GM12878 (cell line): Measurements from ENCODE around the gene MGMT. TPM values are rescaled to one million over a fixed set of nuclear protein-coding genes. Genes with fewer than 3 reads are reported as not detected.

Experiments
- ATAC-seq: fragments of 200-7000 bp; cut with Tn5 transposase; 3 replicates; pipeline ENCODE4 v1.9.1; 2020; ENCODE audit warnings: mild to moderate bottlenecking, moderate library complexity
- BruUV-seq: library from RNA; stranded (reverse); fragments of 400-500 nt; replicated peaks from 2 replicates; lab custom pipeline; 2021; lab: Mats Ljungman, UMichigan
- CTCF ChIA-PET: fragments of 300-600 bp; sonication (Branson Sonifier 250); formaldehyde crosslinking; extraction: SDS; loops from one replicate; lab custom pipeline; 2021; ENCODE audit warnings: inconsistent platforms; lab: Yijun Ruan, JAX
- POLR2A ChIA-PET: fragments of 350-600 bp; formaldehyde crosslinking; extraction: SDS; loops from one replicate; lab custom pipeline; 2021; ENCODE audit warnings: inconsistent platforms; lab: Charles Lee
- RAD21 ChIA-PET: fragments of 300-600 bp; sonication (Branson Sonifier 250); formaldehyde crosslinking; loops from one replicate; lab custom pipeline; 2023; ENCODE audit warnings: antibody characterized with exemption; ENCODE audit not compliant: unreplicated experiment; lab: Charles Lee
- SMC1A ChIA-PET: fragments of 300-600 bp; sonication (Branson Sonifier 250); formaldehyde crosslinking; loops from one replicate; lab custom pipeline; 2023; ENCODE audit not compliant: unreplicated experiment, uncharacterized antibody; lab: Charles Lee
- DNase-seq: peaks from one replicate; pipeline ENCODE4 v3.0.0-alpha.2; 2011; ENCODE audit warnings: low read depth, low spot score
- FAIRE-seq: peaks from 3 replicates; lab custom pipeline; 2011; peaks lifted over from hg19 to GRCh38; lab: Jason Lieb, UNC
- H2AFZ ChIP-seq: 2 replicates; pipeline ENCODE4 v1.6.0; 2011; ENCODE audit warnings: low read depth, low read length, control low read depth; ENCODE audit not compliant: control insufficient read depth
- H3K27ac ChIP-seq: 2 replicates; pipeline ENCODE4 v1.5.1; 2011; ENCODE audit warnings: control low read depth; ENCODE audit not compliant: control insufficient read depth, insufficient read depth
- H3K27me3 ChIP-seq, 2 experiments: replicated peaks in 1 of 2; 2 replicates each; pipeline versions ENCODE4 v1.6.0 to v1.6.1; 2011; ENCODE audit warnings: low read length in 1 of 2; ENCODE audit not compliant: control insufficient read depth in 2 of 2, insufficient read depth in 2 of 2
- H3K36me3 ChIP-seq, 2 experiments: 2 replicates each; pipeline ENCODE4 v1.5.1; 2011; ENCODE audit warnings: low read length in 1 of 2; ENCODE audit not compliant: control insufficient read depth in 2 of 2, insufficient read depth in 2 of 2
- H3K4me1 ChIP-seq: 2 replicates; pipeline ENCODE4 v1.6.1; 2011; ENCODE audit warnings: mild to moderate bottlenecking, low read length, moderate library complexity, mixed read lengths; ENCODE audit not compliant: control insufficient read depth, insufficient read depth
- H3K4me2 ChIP-seq: 2 replicates; pipeline ENCODE4 v1.6.0; 2011; ENCODE audit warnings: control low read depth; ENCODE audit not compliant: control insufficient read depth, insufficient read depth
- H3K4me3 ChIP-seq: fragments of 200-600 bp; sonication (generic); 2 replicates; pipeline ENCODE4 v1.5.1; 2016
- H3K79me2 ChIP-seq: 2 replicates; pipeline ENCODE4 v1.6.0; 2011; ENCODE audit warnings: low read length; ENCODE audit not compliant: control insufficient read depth, insufficient read depth
- H3K9ac ChIP-seq: 2 replicates; pipeline ENCODE4 v1.8.0; 2011; ENCODE audit warnings: low read length, control low read depth, mixed read lengths; ENCODE audit not compliant: control insufficient read depth, insufficient read depth
- H3K9me3 ChIP-seq: replicated peaks from 3 replicates; pipeline ENCODE4 v1.5.1; 2011; ENCODE audit warnings: mild to moderate bottlenecking, low read length; ENCODE audit not compliant: control insufficient read depth, insufficient read depth
- H4K20me1 ChIP-seq: 2 replicates; pipeline ENCODE4 v1.6.0; 2011; ENCODE audit not compliant: control insufficient read depth, insufficient read depth
- EGR1 ChIP-seq, 2 experiments: IDR thresholded peaks; 1 replicate in 1 of 2; 2 replicates in 1 of 2; pipeline ENCODE4 v1.6.1; 2011 to 2012; ENCODE audit warnings: low read depth in 2 of 2, low read length in 2 of 2, borderline replicate concordance in 1 of 2, mild to moderate bottlenecking in 1 of 2, moderate library complexity in 1 of 2
- SMAD5 ChIP-seq: IDR thresholded peaks from 2 replicates; pipeline ENCODE4 v1.6.1; 2016; ENCODE audit warnings: antibody characterized with exemption, low read depth
- TCF3 ChIP-seq: IDR thresholded peaks from 2 replicates; pipeline ENCODE4 v1.6.1; 2012; ENCODE audit warnings: low read depth, mild to moderate bottlenecking, low read length, borderline replicate concordance; ENCODE audit not compliant: insufficient read depth
- WGBS: methylation state at CpG from one replicate; pipeline ENCODE4 v1.1.6; 2016; ENCODE audit warnings: low lambda C conversion rate; ENCODE audit not compliant: insufficient replicate concordance, insufficient coverage; ENCODE audit errors: missing lambda C conversion rate; 5-methylcytosine and 5-hydroxymethylcytosine counted together
- in situ Hi-C: fragments of 300-500 bp; cut with MboI; formaldehyde crosslinking; loops from 9 replicates; pipeline ENCODE4 v1.14.3; 2018; ENCODE audit warnings: mixed read lengths
- intact Hi-C: fragments of 100-400 bp; cut with micrococcal nuclease; formaldehyde crosslinking; loops from one replicate; pipeline ENCODE4 v1.14.2; 2022; ENCODE audit not compliant: unreplicated experiment
- polyA plus RNA-seq, 11 experiments: library from polyadenylated mRNA; depleted of rRNA in 4 of 11; unstranded in 6 of 11; stranded (reverse) in 5 of 11; fragments of >200 nt; fragmentation: Nextera tagmentation in 4 of 11; fragmentation: Illumina TruSeq in 1 of 11; extraction: Ambion mirVana in 4 of 11; extraction: Trizol in 1 of 11; gene quantifications; 1 replicate in 1 of 11; 2 replicates in 10 of 11; pipeline versions ENCODE4 v1.2.1 to v1.2.3, GENCODE V29; 2011 to 2016; ENCODE audit warnings: inconsistent platforms in 2 of 11, missing spikeins in 2 of 11, low read depth in 1 of 11
- total RNA-seq, 4 experiments: library from RNA; depleted of rRNA in 3 of 4; stranded (reverse); fragments of >200 nt in 3 of 4; fragmentation: Illumina TruSeq in 1 of 4; extraction: Trizol in 1 of 4; gene quantifications; 2 replicates each; pipeline versions ENCODE4 v1.2.1 to v1.2.3, GENCODE V29; 2013 to 2021
- TF ChIP-seq, protein P1 (sequence below): IDR thresholded peaks from 2 replicates; pipeline ENCODE4 v1.6.1; 2012; ENCODE audit warnings: mild to moderate bottlenecking, low read depth, low read length

The MGMT gene
- total and polyA plus RNA-seq, 10 of the 15 experiments (the other 5 are each of a cell fraction or from before 2014, with no cell fraction given), result 0.16 to 24.2 (median 13.3) TPM

DNA sequence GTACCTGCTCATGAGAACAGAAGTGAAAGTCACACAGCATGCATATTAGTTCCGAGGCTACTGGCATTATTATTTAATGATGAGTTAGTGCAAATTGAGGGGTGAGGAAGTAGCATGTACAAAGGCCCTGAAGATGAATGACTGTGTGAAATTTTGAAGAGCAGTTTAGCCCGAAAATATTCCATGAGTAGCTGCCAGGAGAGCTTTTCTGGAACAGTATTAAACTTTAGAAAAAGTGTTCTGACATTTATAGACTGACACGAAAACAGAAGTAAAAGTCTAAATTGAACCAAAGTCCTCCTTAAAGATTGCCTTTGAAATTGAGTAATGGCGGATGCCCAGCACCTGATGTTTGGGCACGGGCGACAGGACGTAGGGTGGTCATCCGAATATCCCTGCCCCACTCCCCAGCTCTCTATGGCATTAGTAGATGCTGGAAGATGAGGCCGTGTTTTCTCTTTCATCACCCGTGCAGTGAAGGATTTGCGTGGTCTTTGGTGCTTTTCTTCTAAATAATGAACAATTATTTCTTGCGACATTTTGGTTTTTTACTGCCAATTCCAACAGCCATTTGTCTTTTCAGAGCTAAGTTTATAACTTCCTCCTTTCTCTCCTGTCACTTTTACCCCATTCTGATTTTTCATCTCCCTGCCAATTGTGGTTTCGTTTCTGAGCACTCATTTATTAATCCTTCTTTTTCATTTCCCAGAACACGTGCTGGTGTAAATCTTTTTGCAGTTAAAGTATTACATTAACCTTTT is 192.6 kb downstream of the MGMT start:
- intact Hi-C loops, result no loop called here
- no peaks in the 10 kb centered on the region for H3K9me3 ChIP-seq
- TF ChIP-seq TCF3, result no peak
- no peak for TF ChIP-seq EGR1 (IDR thresholded peaks at IDR 0.05; ENCODE audit: borderline replicate concordance in 1 of 2, low read depth in 2 of 2, low read length in 2 of 2)
- TF ChIP-seq SMAD5, result no peak
- TF ChIP-seq, protein P1, sequence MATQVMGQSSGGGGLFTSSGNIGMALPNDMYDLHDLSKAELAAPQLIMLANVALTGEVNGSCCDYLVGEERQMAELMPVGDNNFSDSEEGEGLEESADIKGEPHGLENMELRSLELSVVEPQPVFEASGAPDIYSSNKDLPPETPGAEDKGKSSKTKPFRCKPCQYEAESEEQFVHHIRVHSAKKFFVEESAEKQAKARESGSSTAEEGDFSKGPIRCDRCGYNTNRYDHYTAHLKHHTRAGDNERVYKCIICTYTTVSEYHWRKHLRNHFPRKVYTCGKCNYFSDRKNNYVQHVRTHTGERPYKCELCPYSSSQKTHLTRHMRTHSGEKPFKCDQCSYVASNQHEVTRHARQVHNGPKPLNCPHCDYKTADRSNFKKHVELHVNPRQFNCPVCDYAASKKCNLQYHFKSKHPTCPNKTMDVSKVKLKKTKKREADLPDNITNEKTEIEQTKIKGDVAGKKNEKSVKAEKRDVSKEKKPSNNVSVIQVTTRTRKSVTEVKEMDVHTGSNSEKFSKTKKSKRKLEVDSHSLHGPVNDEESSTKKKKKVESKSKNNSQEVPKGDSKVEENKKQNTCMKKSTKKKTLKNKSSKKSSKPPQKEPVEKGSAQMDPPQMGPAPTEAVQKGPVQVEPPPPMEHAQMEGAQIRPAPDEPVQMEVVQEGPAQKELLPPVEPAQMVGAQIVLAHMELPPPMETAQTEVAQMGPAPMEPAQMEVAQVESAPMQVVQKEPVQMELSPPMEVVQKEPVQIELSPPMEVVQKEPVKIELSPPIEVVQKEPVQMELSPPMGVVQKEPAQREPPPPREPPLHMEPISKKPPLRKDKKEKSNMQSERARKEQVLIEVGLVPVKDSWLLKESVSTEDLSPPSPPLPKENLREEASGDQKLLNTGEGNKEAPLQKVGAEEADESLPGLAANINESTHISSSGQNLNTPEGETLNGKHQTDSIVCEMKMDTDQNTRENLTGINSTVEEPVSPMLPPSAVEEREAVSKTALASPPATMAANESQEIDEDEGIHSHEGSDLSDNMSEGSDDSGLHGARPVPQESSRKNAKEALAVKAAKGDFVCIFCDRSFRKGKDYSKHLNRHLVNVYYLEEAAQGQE, result no peak
- TF ChIP-seq, all 136 proteins: peak for 0
- H3K4me1 ChIP-seq, result no peaks in the 10 kb centered on the region
- ChIA-PET POLR2A (no interaction called here), CTCF (no interaction called here), RAD21 (no interaction called here), SMC1A (interaction anchor here (1.6 kb wide), 1 partner anchor 11 kb away, joined by 4 read pairs; no protein-coding TSS in a partner anchor)
- in situ Hi-C loops, result no loop called here
- no TSS peak for BruUV-seq
- no peaks in the 10 kb centered on the region for H3K27me3 ChIP-seq
- no peak overlapping the region for H2AFZ ChIP-seq
- WGBS, result 84% methylated on average over 14 of the region's 14 CpGs
- no peaks in the 10 kb centered on the region for H4K20me1 ChIP-seq
- no peak for ATAC-seq
- H3K4me2 ChIP-seq, result no peak overlapping the region
- no peak for DNase-seq
- H3K9ac ChIP-seq, result no peak overlapping the region
- no peak for FAIRE-seq
- no peak overlapping the region for H3K27ac ChIP-seq
- H3K36me3 ChIP-seq, result no peaks in the 10 kb centered on the region
- H3K79me2 ChIP-seq, result no peaks in the 10 kb centered on the region
- no peak overlapping the region for H3K4me3 ChIP-seq
